NCI-H524 (cell line): Measurements from ENCODE around the gene BMP8A.

ENCODE experiments used
- DNase-seq, 2 experiments: peaks; one replicate each; lab custom pipeline; 2025; lab: John Stamatoyannopoulos, UW

BMP8A gene

DNA sequence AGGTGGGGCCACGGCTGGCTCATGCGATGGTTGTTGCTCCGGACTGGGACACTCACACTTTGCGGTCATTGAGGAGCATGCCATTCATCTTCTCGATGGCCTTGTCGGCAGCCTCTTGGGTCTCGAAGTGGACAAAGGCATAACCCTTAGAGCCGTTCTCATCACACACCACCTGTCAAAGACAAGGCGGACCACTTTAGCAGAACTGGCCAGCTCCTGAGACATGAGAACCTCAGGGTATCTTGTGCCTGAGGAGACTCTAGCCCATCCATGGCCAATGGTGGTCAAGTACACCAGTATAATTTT, 79.7 kb downstream of the BMP8A start:
- no peak for DNase-seq

GRCh38 chr1:39572379-39573096, 81.1 kb downstream of the BMP8A start:
- DNase-seq, result no peak

- DNase-seq, result no peak
Measured at GRCh38 chr1:39573097-39573465, 81.6 kb downstream of the BMP8A start.

GRCh38 chr1:39573736-39574624, 82.5 kb downstream of the BMP8A start:
- DNase-seq, result no peak

- DNase-seq, result peak in 1 of 2 experiments; percentile 32
Measured at GRCh38 chr1:39574646-39575045, 83.2 kb downstream of the BMP8A start.
